Measurements from ENCODE around the gene DSE. TPM values are rescaled to one million over a fixed set of nuclear protein-coding genes. Genes with fewer than 3 reads are reported as not detected.

Gene DSE
- total RNA-seq, 2 experiments from 2014 or later: 5.7 to 7.1 TPM

DNA sequence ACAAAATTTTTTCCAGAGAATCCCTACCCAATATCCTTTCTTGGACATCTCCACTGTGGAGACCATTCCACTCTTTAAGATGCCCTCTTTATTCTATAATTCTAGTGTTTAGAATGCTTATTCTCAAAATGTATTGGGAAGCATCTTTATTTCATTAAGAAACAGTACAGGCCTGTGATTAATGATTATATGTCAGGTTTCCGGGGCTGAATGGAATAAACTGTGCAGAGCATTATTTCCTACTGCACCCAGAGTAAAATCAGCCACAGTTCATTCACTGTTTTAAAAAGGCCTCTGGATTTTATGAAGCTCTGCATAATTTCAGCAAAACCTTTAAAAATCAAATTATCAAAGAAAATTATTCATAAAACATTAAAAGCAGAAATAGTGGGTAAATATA lies 42.6 kb downstream of the DSE start:
- H3K36me3 Mint-ChIP-seq: peaks cover 4% of the 10 kb centered on the region
- DNase-seq (no peak), ATAC-seq (no peak)
- no peaks in the 10 kb centered on the region for H3K27me3 Mint-ChIP-seq
- H3K4me3 Mint-ChIP-seq: no peak overlapping the region
- no peaks in the 10 kb centered on the region for H3K4me1 Mint-ChIP-seq
- no peaks in the 10 kb centered on the region for H3K9me3 Mint-ChIP-seq (ENCODE audit: low read depth)
- no peak overlapping the region for H3K27ac Mint-ChIP-seq
- CTCF ChIA-PET: interaction anchor here (1.1 kb wide), 1 partner anchor 21 kb away, joined by 3 read pairs; no protein-coding TSS in a partner anchor

DNA sequence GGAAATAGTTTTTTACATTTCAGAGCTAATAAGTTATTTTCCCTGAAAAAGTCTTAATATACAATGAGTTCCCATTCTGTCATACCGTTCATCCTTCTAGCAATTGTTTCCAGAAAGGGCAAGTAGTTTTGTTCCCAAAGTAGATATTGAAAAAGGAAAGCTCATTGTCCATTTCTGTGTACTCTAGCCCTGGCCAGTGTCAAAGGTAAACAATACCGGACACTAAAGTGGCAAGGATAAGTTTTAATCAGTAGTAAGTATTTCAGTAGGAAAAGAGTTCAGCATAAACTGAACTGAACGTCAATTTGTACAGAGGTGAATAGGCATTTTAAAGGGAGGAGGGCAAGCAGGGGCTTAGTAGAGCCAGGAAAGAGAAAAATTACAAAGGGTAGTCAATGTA lies 46.9 kb downstream of the DSE start:
- no peaks in the 10 kb centered on the region for H3K27me3 Mint-ChIP-seq
- H3K4me1 Mint-ChIP-seq: no peaks in the 10 kb centered on the region
- DNase-seq (no peak), ATAC-seq (no peak)
- no peaks in the 10 kb centered on the region for H3K9me3 Mint-ChIP-seq (ENCODE audit: low read depth)
- no peak overlapping the region for H3K4me3 Mint-ChIP-seq
- no peak overlapping the region for H3K27ac Mint-ChIP-seq
- H3K36me3 Mint-ChIP-seq: peaks cover 4% of the 10 kb centered on the region
- CTCF ChIA-PET: interaction anchor here (1.0 kb wide), 1 partner anchor 27 kb away, joined by 3 read pairs; no protein-coding TSS in a partner anchor

DNA sequence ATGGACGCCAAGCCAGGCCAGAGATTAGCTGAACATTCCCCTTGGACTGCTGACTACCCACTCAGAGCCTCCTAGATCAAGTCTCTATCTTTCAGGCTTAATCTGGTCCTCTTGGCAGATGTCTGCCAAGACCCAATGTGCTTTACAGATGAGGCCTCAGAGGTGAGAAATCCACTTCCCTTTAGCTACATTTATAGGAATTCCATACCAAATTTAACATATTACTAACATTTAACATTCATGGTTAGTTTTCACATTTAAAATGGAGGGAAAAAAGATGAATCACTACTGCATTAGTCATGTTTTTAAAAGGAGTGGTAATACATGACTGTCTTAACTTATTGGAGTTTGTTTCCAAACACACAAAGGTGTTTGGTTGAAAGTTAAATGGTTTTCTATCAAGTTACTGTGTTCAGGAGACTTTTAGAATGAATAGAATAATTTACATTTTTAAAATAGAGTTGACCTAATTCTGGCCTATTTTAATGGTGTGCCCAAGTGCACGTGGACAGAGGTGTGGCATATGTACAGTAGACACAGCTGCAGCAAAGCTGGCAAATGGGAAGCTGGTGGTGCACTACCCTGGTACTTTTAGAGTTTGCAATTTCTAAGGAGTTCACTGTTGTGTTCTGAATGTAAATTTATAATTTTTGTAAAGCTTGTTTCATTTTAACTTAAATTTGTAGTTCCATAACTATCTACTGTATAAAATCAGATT lies 48.5 kb downstream of the DSE start:
- ATAC-seq (no peak), DNase-seq (no peak)
- no peaks in the 10 kb centered on the region for H3K4me1 Mint-ChIP-seq
- no peak overlapping the region for H3K27ac Mint-ChIP-seq
- no peak overlapping the region for H3K4me3 Mint-ChIP-seq
- CTCF ChIA-PET: no interaction called here
- no peaks in the 10 kb centered on the region for H3K27me3 Mint-ChIP-seq
- peaks cover 3% of the 10 kb centered on the region for H3K36me3 Mint-ChIP-seq
- H3K9me3 Mint-ChIP-seq (ENCODE audit: low read depth): no peaks in the 10 kb centered on the region

DNA sequence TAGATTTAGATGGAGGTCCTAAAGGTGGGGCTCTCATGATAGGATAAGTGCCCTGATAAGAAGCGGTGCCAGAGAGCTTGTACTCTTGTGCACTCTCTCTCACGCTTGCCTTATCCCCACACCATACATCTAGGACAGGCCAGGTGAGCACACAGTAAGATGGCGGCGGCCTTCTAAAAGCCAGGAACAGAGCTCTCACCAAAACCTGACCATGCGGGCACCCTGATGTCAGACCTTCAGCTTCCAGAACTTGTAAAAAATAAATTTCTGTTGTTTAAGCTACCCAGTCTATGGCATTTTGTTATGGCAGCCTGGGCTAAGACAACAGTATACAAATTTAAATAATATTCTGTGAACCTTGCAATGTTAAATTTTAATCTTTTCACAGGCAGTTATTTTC lies 49.6 kb downstream of the DSE start:
- Mint-ChIP-seq H3K27me3 (no peaks in the 10 kb centered on the region), H3K27ac (no peak overlapping the region), H3K36me3 (peaks cover 1% of the 10 kb centered on the region), H3K4me3 (no peak overlapping the region), H3K4me1 (no peaks in the 10 kb centered on the region), H3K9me3 (ENCODE audit: low read depth) (no peaks in the 10 kb centered on the region)
- ATAC-seq (no peak), DNase-seq (no peak)
- CTCF ChIA-PET: no interaction called here

DNA sequence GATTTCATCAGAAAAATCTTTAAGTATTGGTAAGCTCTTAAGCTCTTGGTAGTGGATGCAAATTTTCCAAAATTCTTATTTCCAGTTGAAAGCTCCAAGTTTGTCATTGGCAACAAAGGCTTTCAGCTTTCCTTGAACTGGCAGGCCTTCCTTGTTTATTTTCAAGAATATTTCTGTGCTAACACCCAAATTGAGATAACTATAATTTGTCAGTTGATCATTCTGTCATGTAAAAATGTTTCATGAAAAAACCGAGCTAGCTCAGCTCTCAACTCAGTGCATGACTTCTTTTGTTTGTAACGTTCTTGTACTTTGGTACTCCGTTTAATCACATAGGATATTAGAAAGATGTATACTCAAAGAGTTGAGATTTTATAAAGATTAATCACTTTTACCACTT lies 51.5 kb downstream of the DSE start:
- Mint-ChIP-seq H3K9me3 (ENCODE audit: low read depth) (no peaks in the 10 kb centered on the region), H3K4me1 (no peaks in the 10 kb centered on the region), H3K36me3 (peaks cover 1% of the 10 kb centered on the region), H3K4me3 (no peak overlapping the region), H3K27ac (no peak overlapping the region), H3K27me3 (no peaks in the 10 kb centered on the region)
- ATAC-seq: no peak
- no peak for DNase-seq
- CTCF ChIA-PET: no interaction called here

DNA sequence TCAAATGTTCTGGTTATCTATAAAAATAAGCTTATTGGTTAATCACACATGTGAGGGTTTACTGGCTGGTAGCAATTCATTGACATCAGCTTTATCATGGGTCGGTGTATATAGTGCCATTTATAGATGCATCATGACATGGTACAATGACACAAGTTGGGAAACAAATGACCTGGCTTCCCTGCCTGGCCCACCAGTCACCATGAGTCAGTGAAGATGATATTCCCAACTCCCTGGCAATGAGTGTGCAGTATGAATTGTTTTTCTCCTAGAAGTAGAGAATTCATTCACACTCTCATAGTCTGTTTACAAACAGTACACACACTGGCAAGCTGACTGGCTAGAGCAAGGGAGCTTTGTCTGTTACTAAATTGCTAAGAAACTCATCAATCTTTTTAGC lies 53.3 kb downstream of the DSE start:
- ATAC-seq: no peak
- Mint-ChIP-seq H3K9me3 (ENCODE audit: low read depth) (no peaks in the 10 kb centered on the region), H3K4me1 (no peaks in the 10 kb centered on the region), H3K27me3 (no peaks in the 10 kb centered on the region), H3K4me3 (no peak overlapping the region), H3K36me3 (no peaks in the 10 kb centered on the region), H3K27ac (no peak overlapping the region)
- no peak for DNase-seq
- CTCF ChIA-PET: interaction anchor here (0.9 kb wide), 1 partner anchor 15 kb away, joined by 3 read pairs; no protein-coding TSS in a partner anchor

DNA sequence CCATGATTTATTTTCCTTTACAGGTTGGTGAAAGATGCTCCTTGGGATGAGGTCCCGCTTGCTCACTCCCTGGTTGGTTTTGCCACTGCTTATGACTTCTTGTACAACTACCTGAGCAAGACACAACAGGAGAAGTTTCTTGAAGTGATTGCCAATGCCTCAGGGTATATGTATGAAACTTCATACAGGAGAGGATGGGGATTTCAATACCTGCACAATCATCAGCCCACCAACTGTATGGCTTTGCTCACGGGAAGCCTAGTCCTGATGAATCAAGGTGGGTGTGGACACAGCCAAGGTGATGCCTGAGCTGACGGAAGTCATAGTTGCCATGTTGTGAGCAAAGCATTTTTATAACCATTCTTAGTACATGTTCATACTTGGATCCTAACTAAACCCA lies 55.8 kb downstream of the DSE start:
- Mint-ChIP-seq H3K9me3 (ENCODE audit: low read depth) (no peaks in the 10 kb centered on the region), H3K36me3 (no peaks in the 10 kb centered on the region), H3K4me3 (no peak overlapping the region), H3K4me1 (no peaks in the 10 kb centered on the region), H3K27ac (no peak overlapping the region), H3K27me3 (no peaks in the 10 kb centered on the region)
- ATAC-seq (no peak), DNase-seq (no peak)
- CTCF ChIA-PET: no interaction called here

DNA sequence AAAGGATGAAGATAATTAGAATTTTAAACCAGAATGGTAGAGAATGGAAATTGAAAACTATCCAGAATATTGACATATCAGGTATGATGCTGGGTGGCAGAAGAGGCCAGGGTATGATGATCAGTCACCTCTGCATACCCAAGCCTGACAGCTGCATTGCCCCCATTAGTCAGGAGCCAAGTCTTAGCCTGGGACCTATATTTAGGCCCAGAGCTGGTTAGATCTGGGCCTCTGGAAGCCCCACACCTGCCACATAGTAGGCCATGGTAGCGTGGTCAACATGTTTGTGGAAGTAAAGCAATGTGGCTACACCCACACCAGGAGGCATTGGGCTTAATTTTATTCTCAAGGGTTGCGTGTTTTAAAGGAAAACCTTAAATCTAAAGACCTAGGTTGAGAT lies 58.4 kb downstream of the DSE start:
- no peak overlapping the region for H3K27ac Mint-ChIP-seq
- DNase-seq (no peak), ATAC-seq (no peak)
- no peaks in the 10 kb centered on the region for H3K4me1 Mint-ChIP-seq
- CTCF ChIA-PET: interaction anchor here (1.1 kb wide), 1 partner anchor 162 kb away, joined by 3 read pairs; no protein-coding TSS in a partner anchor
- no peaks in the 10 kb centered on the region for H3K27me3 Mint-ChIP-seq
- H3K9me3 Mint-ChIP-seq (ENCODE audit: low read depth): no peaks in the 10 kb centered on the region
- no peaks in the 10 kb centered on the region for H3K36me3 Mint-ChIP-seq
- H3K4me3 Mint-ChIP-seq: no peak overlapping the region

DNA sequence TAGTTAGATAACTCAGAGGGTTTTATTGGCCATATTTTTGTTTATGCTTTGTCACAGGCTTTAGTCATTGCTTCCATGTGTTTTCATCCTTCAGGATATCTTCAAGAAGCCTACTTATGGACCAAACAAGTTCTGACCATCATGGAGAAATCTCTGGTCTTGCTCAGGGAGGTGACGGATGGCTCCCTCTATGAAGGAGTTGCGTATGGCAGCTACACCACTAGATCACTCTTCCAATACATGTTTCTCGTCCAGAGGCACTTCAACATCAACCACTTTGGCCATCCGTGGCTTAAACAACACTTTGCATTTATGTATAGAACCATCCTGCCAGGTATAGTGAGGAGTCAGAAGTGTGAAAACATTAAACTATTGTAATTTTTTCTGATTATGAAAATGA lies 60.1 kb downstream of the DSE start:
- DNase-seq (no peak), ATAC-seq (no peak)
- H3K9me3 Mint-ChIP-seq (ENCODE audit: low read depth): no peaks in the 10 kb centered on the region
- H3K27ac Mint-ChIP-seq: no peak overlapping the region
- CTCF ChIA-PET: interaction anchor here (0.7 kb wide), 1 partner anchor 16 kb away, joined by 3 read pairs; no protein-coding TSS in a partner anchor
- no peaks in the 10 kb centered on the region for H3K27me3 Mint-ChIP-seq
- no peaks in the 10 kb centered on the region for H3K4me1 Mint-ChIP-seq
- no peaks in the 10 kb centered on the region for H3K36me3 Mint-ChIP-seq
- no peak overlapping the region for H3K4me3 Mint-ChIP-seq

DNA sequence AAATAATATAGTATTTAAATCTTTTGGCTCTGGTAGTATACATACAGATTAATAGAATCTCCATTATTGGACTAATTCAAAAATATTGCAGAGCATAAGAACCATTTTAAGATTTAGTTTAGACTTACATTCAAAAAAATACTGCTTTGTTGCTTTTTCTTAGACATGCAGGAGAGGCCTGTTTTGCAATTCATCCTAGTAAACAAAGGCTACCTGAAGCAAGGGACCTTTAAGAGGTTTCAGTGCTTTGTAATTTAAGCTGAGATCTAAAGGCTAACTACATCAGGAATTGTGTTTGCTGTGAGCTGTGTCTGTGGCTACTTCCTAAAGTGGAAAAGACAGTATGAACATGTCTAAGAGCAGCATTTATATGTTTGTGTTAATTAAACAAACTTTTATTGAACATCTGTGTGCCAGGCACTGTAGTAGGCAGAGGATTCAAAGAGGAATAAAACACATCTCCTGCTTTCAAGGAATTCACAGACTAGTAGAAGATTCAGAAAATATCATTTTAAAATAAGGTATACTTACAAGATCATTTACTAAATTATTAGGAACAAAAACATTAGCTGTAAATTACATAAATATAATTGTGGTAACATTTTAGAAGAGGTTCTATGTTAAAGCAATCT lies 61.3 kb downstream of the DSE start:
- Mint-ChIP-seq H3K36me3 (no peaks in the 10 kb centered on the region), H3K27ac (no peak overlapping the region), H3K27me3 (no peaks in the 10 kb centered on the region), H3K4me3 (no peak overlapping the region), H3K9me3 (ENCODE audit: low read depth) (no peaks in the 10 kb centered on the region), H3K4me1 (no peaks in the 10 kb centered on the region)
- ATAC-seq (no peak), DNase-seq (no peak)
- CTCF ChIA-PET: interaction anchor here (1.0 kb wide), 1 partner anchor 144 kb away, joined by 4 read pairs; no protein-coding TSS in a partner anchor

DNA sequence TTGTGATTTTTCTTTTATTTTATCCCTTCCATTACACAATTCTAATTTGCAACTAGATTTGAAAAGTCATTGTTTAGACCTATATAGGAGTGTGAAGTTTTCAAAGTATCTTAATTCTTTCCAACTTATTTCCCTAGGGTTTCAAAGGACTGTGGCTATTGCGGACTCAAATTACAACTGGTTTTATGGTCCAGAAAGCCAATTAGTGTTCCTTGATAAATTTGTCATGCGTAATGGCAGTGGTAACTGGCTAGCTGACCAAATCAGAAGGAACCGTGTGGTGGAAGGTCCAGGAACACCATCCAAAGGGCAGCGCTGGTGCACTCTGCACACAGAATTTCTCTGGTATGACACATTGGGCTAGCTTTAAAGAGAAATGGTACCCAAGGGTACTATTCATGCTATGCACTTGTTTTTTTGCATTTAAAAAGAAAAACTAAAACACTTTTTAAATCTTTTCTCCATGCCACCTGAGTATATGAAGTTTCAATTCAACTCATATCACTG lies 62.5 kb downstream of the DSE start:
- Mint-ChIP-seq H3K27ac (no peak overlapping the region), H3K4me3 (no peak overlapping the region), H3K4me1 (no peaks in the 10 kb centered on the region), H3K9me3 (ENCODE audit: low read depth) (no peaks in the 10 kb centered on the region), H3K27me3 (no peaks in the 10 kb centered on the region), H3K36me3 (no peaks in the 10 kb centered on the region)
- CTCF ChIA-PET: interaction anchor here (1.0 kb wide), 1 partner anchor 145 kb away, joined by 4 read pairs; no protein-coding TSS in a partner anchor
- DNase-seq: no peak
- ATAC-seq: no peak

DNA sequence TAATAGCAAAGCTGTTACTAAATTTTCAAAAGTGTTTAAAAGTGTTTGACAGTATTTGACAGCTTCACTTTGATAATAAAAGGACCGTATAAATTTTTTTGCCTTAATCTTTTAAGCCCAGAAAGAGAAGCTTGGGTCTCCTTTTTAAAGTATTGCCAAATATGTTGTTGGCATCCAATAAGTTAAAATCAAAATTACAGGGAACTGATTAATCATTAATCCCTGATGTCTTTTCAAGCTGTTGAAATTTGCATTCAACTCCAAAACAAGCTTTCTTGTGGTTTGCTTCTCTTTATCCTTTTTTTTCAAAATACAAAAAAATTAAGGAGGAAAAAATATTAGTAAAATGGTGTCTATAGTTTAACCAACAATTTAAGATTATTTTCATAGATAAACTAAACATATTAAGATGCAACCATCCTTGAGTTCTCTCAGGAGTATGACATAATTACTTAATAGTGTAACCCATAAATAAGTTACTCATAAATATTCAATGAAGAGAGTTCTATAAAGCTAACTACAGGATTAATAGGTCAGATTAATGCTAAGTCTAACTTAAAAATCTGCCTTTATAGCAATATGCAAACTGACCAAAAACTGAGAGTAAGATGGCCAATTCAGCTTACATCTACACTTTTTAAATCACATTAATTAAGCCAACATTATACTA lies 63.4 kb downstream of the DSE start:
- H3K4me1 Mint-ChIP-seq: no peaks in the 10 kb centered on the region
- no peak overlapping the region for H3K27ac Mint-ChIP-seq
- no peaks in the 10 kb centered on the region for H3K36me3 Mint-ChIP-seq
- H3K4me3 Mint-ChIP-seq: no peak overlapping the region
- no peak for DNase-seq
- ATAC-seq: no peak
- H3K27me3 Mint-ChIP-seq: no peaks in the 10 kb centered on the region
- H3K9me3 Mint-ChIP-seq (ENCODE audit: low read depth): no peaks in the 10 kb centered on the region
- CTCF ChIA-PET: no interaction called here

DNA sequence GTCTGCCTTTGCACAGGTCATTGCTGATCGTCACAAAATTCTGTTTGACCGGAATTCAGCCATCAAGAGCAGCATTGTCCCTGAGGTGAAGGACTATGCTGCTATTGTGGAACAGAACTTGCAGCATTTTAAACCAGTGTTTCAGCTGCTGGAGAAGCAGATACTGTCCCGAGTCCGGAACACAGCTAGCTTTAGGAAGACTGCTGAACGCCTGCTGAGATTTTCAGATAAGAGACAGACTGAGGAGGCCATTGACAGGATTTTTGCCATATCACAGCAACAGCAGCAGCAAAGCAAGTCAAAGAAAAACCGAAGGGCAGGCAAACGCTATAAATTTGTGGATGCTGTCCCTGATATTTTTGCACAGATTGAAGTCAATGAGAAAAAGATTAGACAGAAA lies 65.8 kb downstream of the DSE start:
- no peaks in the 10 kb centered on the region for H3K36me3 Mint-ChIP-seq
- H3K4me1 Mint-ChIP-seq: no peaks in the 10 kb centered on the region
- CTCF ChIA-PET: no interaction called here
- no peak for ATAC-seq
- H3K4me3 Mint-ChIP-seq: no peak overlapping the region
- no peak overlapping the region for H3K27ac Mint-ChIP-seq
- no peak for DNase-seq
- H3K9me3 Mint-ChIP-seq (ENCODE audit: low read depth): no peaks in the 10 kb centered on the region
- H3K27me3 Mint-ChIP-seq: peaks cover 7% of the 10 kb centered on the region

DNA sequence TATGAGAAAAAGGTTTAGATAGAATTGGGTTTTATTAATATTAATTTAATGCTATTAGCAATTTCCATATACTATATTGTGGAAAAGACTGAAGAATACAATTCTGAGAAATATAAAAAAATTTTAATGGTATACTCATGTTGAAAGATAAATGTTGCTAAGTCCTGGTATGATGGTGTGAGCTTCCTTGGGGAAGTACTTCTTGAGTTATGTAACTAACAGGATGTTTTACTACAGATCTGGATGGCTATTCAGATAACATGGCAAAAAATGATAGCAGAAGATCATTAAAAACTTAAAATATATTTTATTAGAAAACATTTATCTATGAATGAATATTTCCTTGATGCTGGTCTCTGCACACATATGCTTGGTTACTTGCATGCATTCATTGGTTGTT lies 66.9 kb downstream of the DSE start:
- CTCF ChIA-PET: no interaction called here
- DNase-seq (no peak), ATAC-seq (no peak)
- Mint-ChIP-seq H3K4me3 (no peak overlapping the region), H3K27ac (no peak overlapping the region), H3K9me3 (ENCODE audit: low read depth) (no peaks in the 10 kb centered on the region), H3K36me3 (no peaks in the 10 kb centered on the region), H3K4me1 (no peaks in the 10 kb centered on the region), H3K27me3 (peaks cover 16% of the 10 kb centered on the region)

Data from activated CD8-positive, alpha-beta memory T cell treated with anti-CD3 and anti-CD28 coated beads, Interleukin-2, amount 10 ng/mL, durations not matched to agents 7 days and 5 days (primary cell).